ENCODE results near the gene RHOU.

DNA sequence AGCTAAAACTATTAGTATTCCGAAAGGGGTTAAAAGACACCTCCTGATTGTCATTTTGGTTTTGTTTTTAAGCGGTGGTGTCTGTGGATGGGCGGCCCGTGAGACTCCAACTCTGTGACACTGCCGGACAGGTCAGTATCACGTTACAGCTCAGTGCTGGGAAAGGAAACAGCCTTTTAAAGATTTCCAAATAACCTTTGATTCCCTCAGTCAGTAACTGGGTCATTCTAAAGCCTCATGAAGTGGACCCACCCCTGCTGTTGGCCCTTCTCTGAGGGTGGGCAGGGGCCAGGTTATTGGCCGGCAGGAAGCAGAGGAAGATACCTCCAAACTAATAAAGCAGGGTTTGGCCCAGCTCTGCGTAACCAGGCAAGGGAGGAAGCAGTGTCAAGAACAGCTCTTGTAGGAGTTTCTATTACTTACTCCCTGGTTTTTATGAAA is 2.3 kb downstream of the RHOU start:
- peak in 1 of 2 donors; percentile 18 for TF ChIP-seq POLR2A (IDR thresholded peaks at IDR 0.05)
- TF ChIP-seq, protein P1, sequence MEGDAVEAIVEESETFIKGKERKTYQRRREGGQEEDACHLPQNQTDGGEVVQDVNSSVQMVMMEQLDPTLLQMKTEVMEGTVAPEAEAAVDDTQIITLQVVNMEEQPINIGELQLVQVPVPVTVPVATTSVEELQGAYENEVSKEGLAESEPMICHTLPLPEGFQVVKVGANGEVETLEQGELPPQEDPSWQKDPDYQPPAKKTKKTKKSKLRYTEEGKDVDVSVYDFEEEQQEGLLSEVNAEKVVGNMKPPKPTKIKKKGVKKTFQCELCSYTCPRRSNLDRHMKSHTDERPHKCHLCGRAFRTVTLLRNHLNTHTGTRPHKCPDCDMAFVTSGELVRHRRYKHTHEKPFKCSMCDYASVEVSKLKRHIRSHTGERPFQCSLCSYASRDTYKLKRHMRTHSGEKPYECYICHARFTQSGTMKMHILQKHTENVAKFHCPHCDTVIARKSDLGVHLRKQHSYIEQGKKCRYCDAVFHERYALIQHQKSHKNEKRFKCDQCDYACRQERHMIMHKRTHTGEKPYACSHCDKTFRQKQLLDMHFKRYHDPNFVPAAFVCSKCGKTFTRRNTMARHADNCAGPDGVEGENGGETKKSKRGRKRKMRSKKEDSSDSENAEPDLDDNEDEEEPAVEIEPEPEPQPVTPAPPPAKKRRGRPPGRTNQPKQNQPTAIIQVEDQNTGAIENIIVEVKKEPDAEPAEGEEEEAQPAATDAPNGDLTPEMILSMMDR (IDR thresholded peaks at IDR 0.05): no peak
